Prostate gland (tissue), 2 donors: ENCODE results near the gene NOLC1. TPM values are rescaled to one million over a fixed set of nuclear protein-coding genes. Genes with fewer than 3 reads are reported as not detected.
A peak's percentile ranks its signal among the peaks of the same experiment; 100 is the strongest.

ENCODE experiments used
- DNase-seq: peaks from one replicate; pipeline ENCODE4 v3.0.0-alpha.2; 2019; ENCODE audit warnings: low spot score
- H3K27ac ChIP-seq, 2 donors: fragments of 200-600 bp; sonication (generic); 2 replicates each; pipeline ENCODE4 v1.5.1; 2017 to 2019
- H3K27me3 ChIP-seq: fragments of 200-600 bp; sonication (generic); replicated peaks from 2 replicates; pipeline ENCODE4 v1.5.1; 2019; ENCODE audit not compliant: insufficient read depth
- H3K36me3 ChIP-seq, 2 donors: fragments of 200-600 bp; sonication (generic); 1 replicate in 1 of 2; 2 replicates in 1 of 2; pipeline versions ENCODE4 v1.5.1 to v1.8.1; 2017 to 2019
- H3K4me1 ChIP-seq: fragments of 200-600 bp; sonication (generic); replicated peaks from 2 replicates; pipeline ENCODE4 v1.5.1; 2019
- H3K4me3 ChIP-seq, 2 donors: fragments of 200-600 bp; sonication (generic); 2 replicates each; pipeline ENCODE4 v1.5.1; 2017 to 2019
- H3K9me3 ChIP-seq: fragments of 200-600 bp; sonication (generic); 2 replicates; pipeline ENCODE4 v1.5.1; 2017
- CTCF ChIP-seq, 4 experiments: fragments of 200-600 bp in 2 of 4; fragments of 450-650 bp in 2 of 4; sonication (generic) in 2 of 4; IDR thresholded peaks; 1 replicate in 3 of 4; 2 replicates in 1 of 4; pipeline ENCODE4 v1.5.1; 2016 to 2019; ENCODE audit warnings: antibody characterized with exemption in 4 of 4, mild to moderate bottlenecking in 2 of 4, moderate library complexity in 2 of 4
- POLR2A ChIP-seq: fragments of 450-650 bp; IDR thresholded peaks from one replicate; pipeline ENCODE4 v1.6.1; 2016; ENCODE audit warnings: antibody characterized with exemption, mild to moderate bottlenecking
- POLR2AphosphoS5 ChIP-seq: sonication (generic); formaldehyde crosslinking; IDR thresholded peaks from one replicate; pipeline ENCODE4 v1.6.1; 2017; ENCODE audit warnings: antibody characterized with exemption
- WGBS: methylation state at CpG from one replicate; pipeline ENCODE4 v1.1.5; 2018; 5-methylcytosine and 5-hydroxymethylcytosine counted together
- intact Hi-C: fragments of 100-400 bp; cut with DNase I; formaldehyde crosslinking; loops from one replicate; pipeline ENCODE4 v1.14.2; 2022
- total RNA-seq, 2 donors: library from RNA; depleted of rRNA; stranded (reverse); fragments of >200 nt; gene quantifications; one replicate each; pipeline ENCODE4 v1.1.0, GENCODE V29; 2016

Gene NOLC1
- total RNA-seq, 2 donors from 2014 or later, result 50.3 to 67.9 TPM

- Histone ChIP-seq H3K27ac (peak overlapping the region; percentile 89 to 92), H3K27me3 (no peaks in the 10 kb centered on the region), H3K4me1 (peaks cover 40% of the 10 kb centered on the region), H3K4me3 (peak overlapping the region; percentile 72 to 79), H3K36me3 (peaks cover 0 to 15% of the 10 kb centered on the region in 2 donors), H3K9me3 (no peaks in the 10 kb centered on the region)
- TF ChIP-seq POLR2A (peak; percentile 93), CTCF (IDR thresholded peaks at IDR 0.05) (peak in 1 of 4 experiments; percentile 2), POLR2AphosphoS5 (peak; percentile 97)
- DNase-seq, result peak; percentile 91
- intact Hi-C loops, result loop anchor here (5.0 kb wide), 1 partner anchor 48 kb away; the partner anchor contains the start of gene HPS6
- WGBS, result under 1% methylated on average over 22 of the region's 23 CpGs
Observed at GRCh38 chr10:102114861-102115618, 37.1 kb upstream of the NOLC1 start.

- TF ChIP-seq CTCF (IDR thresholded peaks at IDR 0.05) (no peak), POLR2AphosphoS5 (no peak), POLR2A (no peak)
- DNase-seq, result no peak
- H3K4me3 ChIP-seq, result no peak overlapping the region
- peaks cover 40% of the 10 kb centered on the region for H3K4me1 ChIP-seq
- H3K27me3 ChIP-seq, result no peaks in the 10 kb centered on the region
- under 1% methylated on average over 3 of the region's 3 CpGs for WGBS
- peaks cover 0 to 7% of the 10 kb centered on the region in 2 donors for H3K36me3 ChIP-seq
- intact Hi-C loops, result no loop called here
- peak overlapping the region; percentile 89 to 92 for H3K27ac ChIP-seq
- H3K9me3 ChIP-seq, result no peaks in the 10 kb centered on the region
Observed at GRCh38 chr10:102115775-102116174, 36.4 kb upstream of the NOLC1 start.

GRCh38 chr10:102116656-102117055, 35.5 kb upstream of the NOLC1 start:
- WGBS, result 78% methylated on average over 1 of the region's 1 CpG
- Histone ChIP-seq H3K4me1 (peaks cover 40% of the 10 kb centered on the region), H3K27ac (peak overlapping the region; percentile 92 to 96), H3K9me3 (no peaks in the 10 kb centered on the region), H3K36me3 (no peaks in the 10 kb centered on the region), H3K27me3 (no peaks in the 10 kb centered on the region), H3K4me3 (no peak overlapping the region)
- no peak for DNase-seq
- TF ChIP-seq POLR2AphosphoS5 (no peak), CTCF (IDR thresholded peaks at IDR 0.05) (no peak), POLR2A (no peak)
- intact Hi-C loops, result no loop called here

- Histone ChIP-seq H3K36me3 (no peaks in the 10 kb centered on the region), H3K4me1 (peaks cover 39% of the 10 kb centered on the region), H3K9me3 (no peaks in the 10 kb centered on the region), H3K27me3 (no peaks in the 10 kb centered on the region), H3K27ac (peak overlapping the region; percentile 92 to 96), H3K4me3 (peak overlapping the region; percentile 9 to 70)
- TF ChIP-seq CTCF (IDR thresholded peaks at IDR 0.05) (no peak), POLR2AphosphoS5 (peak; percentile 69)
- intact Hi-C loops, result no loop called here
- peak; percentile 82 for DNase-seq
- 2% methylated on average over 10 of the region's 12 CpGs for WGBS
Observed at GRCh38 chr10:102117391-102118159, 34.6 kb upstream of the NOLC1 start.
